ENCODE measurements around the gene SATB2. TPM values are rescaled to one million over a fixed set of nuclear protein-coding genes. Genes with fewer than 3 reads are reported as not detected.

The SATB2 gene
- total and polyA plus RNA-seq, 2 experiments from 2014 or later: 1.6 to 6.0 TPM

GRCh38 chr2:199230091-199230490 lies 227.6 kb downstream of the SATB2 start:
- TF ChIP-seq ETS1 (IDR thresholded peaks at IDR 0.05) (no peak), NANOG (IDR thresholded peaks at IDR 0.05; ENCODE audit: borderline replicate concordance) (no peak), POLR2AphosphoS5 (IDR thresholded peaks at IDR 0.05; ENCODE audit: low read depth) (no peak), STAT1 (IDR thresholded peaks at IDR 0.05; ENCODE audit: unreplicated experiment) (no peak), EZH2 (IDR thresholded peaks at IDR 0.05; ENCODE audit: low read depth, unreplicated experiment) (no peak), CREB1 (CRISPR knock-in tag; IDR thresholded peaks at IDR 0.05; ENCODE audit: low read depth) (no peak), JUNB (IDR thresholded peaks at IDR 0.05; ENCODE audit: unreplicated experiment) (no peak), ZNF462 (CRISPR knock-in tag; IDR thresholded peaks at IDR 0.05) (no peak), CTCF (conservative IDR thresholded peaks at IDR 0.05; ENCODE audit: low read depth in 2 of 2) (no peak), ZNF114 (CRISPR knock-in tag; IDR thresholded peaks at IDR 0.05) (no peak), EZH2phosphoT487 (IDR thresholded peaks at IDR 0.05; ENCODE audit: unreplicated experiment) (no peak), ZNF331 (CRISPR knock-in tag; IDR thresholded peaks at IDR 0.05; ENCODE audit: low read depth) (no peak)
- TF ChIP-seq, protein P1, sequence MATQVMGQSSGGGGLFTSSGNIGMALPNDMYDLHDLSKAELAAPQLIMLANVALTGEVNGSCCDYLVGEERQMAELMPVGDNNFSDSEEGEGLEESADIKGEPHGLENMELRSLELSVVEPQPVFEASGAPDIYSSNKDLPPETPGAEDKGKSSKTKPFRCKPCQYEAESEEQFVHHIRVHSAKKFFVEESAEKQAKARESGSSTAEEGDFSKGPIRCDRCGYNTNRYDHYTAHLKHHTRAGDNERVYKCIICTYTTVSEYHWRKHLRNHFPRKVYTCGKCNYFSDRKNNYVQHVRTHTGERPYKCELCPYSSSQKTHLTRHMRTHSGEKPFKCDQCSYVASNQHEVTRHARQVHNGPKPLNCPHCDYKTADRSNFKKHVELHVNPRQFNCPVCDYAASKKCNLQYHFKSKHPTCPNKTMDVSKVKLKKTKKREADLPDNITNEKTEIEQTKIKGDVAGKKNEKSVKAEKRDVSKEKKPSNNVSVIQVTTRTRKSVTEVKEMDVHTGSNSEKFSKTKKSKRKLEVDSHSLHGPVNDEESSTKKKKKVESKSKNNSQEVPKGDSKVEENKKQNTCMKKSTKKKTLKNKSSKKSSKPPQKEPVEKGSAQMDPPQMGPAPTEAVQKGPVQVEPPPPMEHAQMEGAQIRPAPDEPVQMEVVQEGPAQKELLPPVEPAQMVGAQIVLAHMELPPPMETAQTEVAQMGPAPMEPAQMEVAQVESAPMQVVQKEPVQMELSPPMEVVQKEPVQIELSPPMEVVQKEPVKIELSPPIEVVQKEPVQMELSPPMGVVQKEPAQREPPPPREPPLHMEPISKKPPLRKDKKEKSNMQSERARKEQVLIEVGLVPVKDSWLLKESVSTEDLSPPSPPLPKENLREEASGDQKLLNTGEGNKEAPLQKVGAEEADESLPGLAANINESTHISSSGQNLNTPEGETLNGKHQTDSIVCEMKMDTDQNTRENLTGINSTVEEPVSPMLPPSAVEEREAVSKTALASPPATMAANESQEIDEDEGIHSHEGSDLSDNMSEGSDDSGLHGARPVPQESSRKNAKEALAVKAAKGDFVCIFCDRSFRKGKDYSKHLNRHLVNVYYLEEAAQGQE (IDR thresholded peaks at IDR 0.05; ENCODE audit: unreplicated experiment): no peak
- no peak overlapping the region for H2AFZ ChIP-seq
- no peaks in the 10 kb centered on the region for H3K4me1 Mint-ChIP-seq

More at GRCh38 chr2:199230091-199230490, 227.6 kb downstream of the SATB2 start:
- H3K36me3 Mint-ChIP-seq (ENCODE audit: low read depth): peaks cover 2% of the 10 kb centered on the region; the same call in 1 of the 3 replicates
- H4K20me1 ChIP-seq (replicated peaks; ENCODE audit: insufficient read depth): no peaks in the 10 kb centered on the region
- H3K4me1 ChIP-seq (ENCODE audit: insufficient read depth): no peaks in the 10 kb centered on the region
- no peak for DNase-seq (ENCODE audit: low spot score)
- H3K79me2 ChIP-seq (replicated peaks; ENCODE audit: insufficient read depth): no peaks in the 10 kb centered on the region
- ATAC-seq: no peak
- H3K4me3 ChIP-seq: no peak overlapping the region
- no peaks in the 10 kb centered on the region for H3K27me3 ChIP-seq (ENCODE audit: insufficient read depth)
- peaks cover 3% of the 10 kb centered on the region; the same call in 1 of the 3 replicates for H3K9me3 Mint-ChIP-seq
- H3K4me2 ChIP-seq: no peak overlapping the region
- H3K27ac Mint-ChIP-seq: no peak overlapping the region
- no peaks in the 10 kb centered on the region for H3K27me3 Mint-ChIP-seq (ENCODE audit: insufficient read depth, low read depth, poor library complexity)
- no peak overlapping the region for H3K4me3 Mint-ChIP-seq
- H3K27ac ChIP-seq (ENCODE audit: low read depth): no peak overlapping the region
- H3K9me2 ChIP-seq (ENCODE audit: insufficient read depth): peaks cover 20% of the 10 kb centered on the region
- H3K36me3 ChIP-seq (ENCODE audit: insufficient read depth): no peaks in the 10 kb centered on the region
- no peaks in the 10 kb centered on the region for H3F3A ChIP-seq (replicated peaks; ENCODE audit: low read depth)
